ENCODE data around the gene FDXR.
"Not testable (repeated sequence)": the region's sequence is repeated elsewhere in the genome, so short reads cannot be mapped to it uniquely, and the experiment has no call there.

The FDXR gene

GRCh38 chr17:74872313-74873036 lies at the start of gene FDXR:
Gene FDXR (minus strand): TSS chr17:74872994. CDS start chr17:74872944, 50 bp downstream.
- TF ChIP-seq GATA1 (IDR thresholded peaks at IDR 0.05; ENCODE audit: low read depth, low read length) (no peak), POLR2A (IDR thresholded peaks at IDR 0.05; ENCODE audit: low read length) (no peak)
- DNase-seq = no peak

- DNase-seq = no peak
- TF ChIP-seq POLR2A (IDR thresholded peaks at IDR 0.05; ENCODE audit: low read length) = no peak
- no peak for TF ChIP-seq GATA1 (IDR thresholded peaks at IDR 0.05; ENCODE audit: low read depth, low read length)
These were observed 49.4 kb upstream of the FDXR start for GRCh38 chr17:74922172-74922571.

GRCh38 chr17:74921769-74922168 lies 49.0 kb upstream of the FDXR start:
- no peak for TF ChIP-seq GATA1 (IDR thresholded peaks at IDR 0.05; ENCODE audit: low read depth, low read length)
- no peak for TF ChIP-seq POLR2A (IDR thresholded peaks at IDR 0.05; ENCODE audit: low read length)
- DNase-seq = no peak

GRCh38 chr17:74921026-74921681 lies 48.4 kb upstream of the FDXR start:
- TF ChIP-seq POLR2A (IDR thresholded peaks at IDR 0.05; ENCODE audit: low read length) (no peak), GATA1 (IDR thresholded peaks at IDR 0.05; ENCODE audit: low read depth, low read length) (no peak)
- DNase-seq = no peak

GRCh38 chr17:74920642-74921025 lies 47.8 kb upstream of the FDXR start:
- no peak for DNase-seq
- TF ChIP-seq POLR2A (IDR thresholded peaks at IDR 0.05; ENCODE audit: low read length) = no peak
- TF ChIP-seq GATA1 (IDR thresholded peaks at IDR 0.05; ENCODE audit: low read depth, low read length) = no peak

GRCh38 chr17:74920306-74920620 lies 47.5 kb upstream of the FDXR start:
- DNase-seq = no peak
- TF ChIP-seq POLR2A (IDR thresholded peaks at IDR 0.05; ENCODE audit: low read length) = no peak
- TF ChIP-seq GATA1 (IDR thresholded peaks at IDR 0.05; ENCODE audit: low read depth, low read length) = no peak

- peak; percentile 30 to 37 for DNase-seq
- TF ChIP-seq GATA1 (IDR thresholded peaks at IDR 0.05; ENCODE audit: low read depth, low read length) (no peak), POLR2A (IDR thresholded peaks at IDR 0.05; ENCODE audit: low read length) (no peak)
These were observed 46.9 kb upstream of the FDXR start for GRCh38 chr17:74919440-74920305.

GRCh38 chr17:74918906-74919305 lies 46.1 kb upstream of the FDXR start:
- no peak for TF ChIP-seq GATA1 (IDR thresholded peaks at IDR 0.05; ENCODE audit: low read depth, low read length)
- TF ChIP-seq POLR2A (IDR thresholded peaks at IDR 0.05; ENCODE audit: low read length) = no peak

GRCh38 chr17:74917430-74917829 lies 44.6 kb upstream of the FDXR start:
- no peak for TF ChIP-seq POLR2A (IDR thresholded peaks at IDR 0.05; ENCODE audit: low read length)
- TF ChIP-seq GATA1 (IDR thresholded peaks at IDR 0.05; ENCODE audit: low read depth, low read length) = no peak
- no peak for DNase-seq

More at GRCh38 chr17:74918906-74919305, 46.1 kb upstream of the FDXR start:
- DNase-seq = no peak

GRCh38 chr17:74916851-74917199 lies 44.0 kb upstream of the FDXR start:
- no peak for DNase-seq
- no peak for TF ChIP-seq GATA1 (IDR thresholded peaks at IDR 0.05; ENCODE audit: low read depth, low read length)
- no peak for TF ChIP-seq POLR2A (IDR thresholded peaks at IDR 0.05; ENCODE audit: low read length)

GRCh38 chr17:74916136-74916850 lies 43.5 kb upstream of the FDXR start:
- TF ChIP-seq POLR2A (IDR thresholded peaks at IDR 0.05; ENCODE audit: low read length) (no peak), GATA1 (IDR thresholded peaks at IDR 0.05; ENCODE audit: low read depth, low read length) (no peak)
- no peak for DNase-seq

GRCh38 chr17:74911423-74911822 lies 38.6 kb upstream of the FDXR start:
- DNase-seq = not testable (repeated sequence)

- DNase-seq = not testable (repeated sequence)
These were observed 36.3 kb upstream of the FDXR start for GRCh38 chr17:74909097-74909496.

GRCh38 chr17:74907012-74907411 lies 34.2 kb upstream of the FDXR start:
- no peak for DNase-seq
- TF ChIP-seq GATA1 (IDR thresholded peaks at IDR 0.05; ENCODE audit: low read depth, low read length) (no peak), POLR2A (IDR thresholded peaks at IDR 0.05; ENCODE audit: low read length) (no peak)

- DNase-seq = not testable (repeated sequence)
These were observed 33.5 kb upstream of the FDXR start for GRCh38 chr17:74906214-74906793.

Data from erythroblast (primary cell).